Mononuclear cell (primary cell): ENCODE measurements around the gene PLEK. TPM values are rescaled to one million over a fixed set of nuclear protein-coding genes. Genes with fewer than 3 reads are reported as not detected.
"Not testable (repeated sequence)": the region's sequence is repeated elsewhere in the genome, so short reads cannot be mapped to it uniquely, and the experiment has no call there.

ENCODE experiments used
- H3K27me3 ChIP-seq: 2 replicates; pipeline ENCODE4 v1.6.0; 2011; ENCODE audit warnings: low read length, control low read depth; ENCODE audit not compliant: insufficient read depth
- H3K4me1 ChIP-seq: 2 replicates; pipeline ENCODE4 v1.5.1; 2011; ENCODE audit warnings: mild to moderate bottlenecking, low read length, control low read depth; ENCODE audit not compliant: insufficient read depth
- H3K4me3 ChIP-seq: 2 replicates; pipeline ENCODE4 v1.5.1; 2011; ENCODE audit warnings: mild to moderate bottlenecking, low read length, moderate library complexity
- H3K9me3 ChIP-seq: 2 replicates; pipeline ENCODE4 v1.5.1; 2011; ENCODE audit warnings: low read depth, mild to moderate bottlenecking, control low read depth, low read length
- total RNA-seq: library from RNA; depleted of rRNA; stranded (reverse); fragments of >200 nt; gene quantifications from one replicate; pipeline ENCODE4 v1.2.3, GENCODE V29; 2012

The PLEK gene
- total RNA-seq, 1 donor: 474 TPM

DNA sequence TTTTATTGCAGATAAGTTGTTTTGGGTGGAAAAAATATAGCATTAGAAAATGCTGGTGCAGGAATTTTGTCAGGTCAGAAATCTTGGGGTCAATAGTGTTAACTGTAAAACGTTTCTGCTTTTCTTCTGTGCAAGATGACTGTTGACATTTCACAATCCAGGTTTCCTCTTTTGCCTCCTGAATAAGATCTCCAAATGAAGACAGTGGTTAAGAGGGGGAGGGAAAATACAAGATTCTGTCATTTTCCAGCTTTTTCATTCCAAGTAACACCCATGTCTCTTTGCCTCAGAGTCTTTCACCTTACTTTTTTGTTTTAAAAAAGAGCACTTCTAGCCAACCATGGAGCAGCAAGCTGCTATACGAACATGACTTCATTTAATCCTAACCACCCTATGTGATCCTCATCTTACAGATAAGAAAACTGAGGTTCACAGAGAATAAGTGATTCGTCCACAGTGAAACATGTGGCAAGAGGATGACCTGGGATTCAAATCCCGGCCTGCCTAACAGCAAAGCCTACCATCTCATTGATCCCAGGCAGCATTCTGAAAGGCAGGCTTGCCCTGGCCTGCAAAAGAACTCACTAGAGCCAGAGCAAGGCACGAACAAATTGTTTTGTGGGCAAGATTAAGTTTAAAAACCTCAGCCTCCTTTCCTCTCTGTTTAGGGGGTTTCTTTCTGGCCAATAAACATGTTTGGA, 3.0 kb downstream of the PLEK start:
- peak overlapping the region; percentile 77 for H3K4me3 ChIP-seq
- H3K4me1 ChIP-seq: peaks cover 74% of the 10 kb centered on the region
- H3K27me3 ChIP-seq: no peaks in the 10 kb centered on the region
- H3K9me3 ChIP-seq: no peaks in the 10 kb centered on the region

- no peaks in the 10 kb centered on the region for H3K27me3 ChIP-seq
- no peaks in the 10 kb centered on the region for H3K9me3 ChIP-seq
- peak overlapping the region; percentile 77 for H3K4me3 ChIP-seq
- H3K4me1 ChIP-seq: peaks cover 68% of the 10 kb centered on the region
These were observed 3.7 kb downstream of the PLEK start for GRCh38 chr2:68368654-68369336.

- Histone ChIP-seq H3K9me3 (no peaks in the 10 kb centered on the region), H3K27me3 (no peaks in the 10 kb centered on the region), H3K4me1 (peaks cover 63% of the 10 kb centered on the region), H3K4me3 (peak overlapping the region; percentile 77)
These were observed 4.3 kb downstream of the PLEK start for GRCh38 chr2:68369337-68369734.

GRCh38 chr2:68371138-68371537, 6.1 kb downstream of the PLEK start:
- H3K4me1 ChIP-seq: peaks cover 69% of the 10 kb centered on the region
- H3K9me3 ChIP-seq: no peaks in the 10 kb centered on the region
- no peak overlapping the region for H3K4me3 ChIP-seq
- no peaks in the 10 kb centered on the region for H3K27me3 ChIP-seq

- no peak overlapping the region for H3K4me3 ChIP-seq
- H3K27me3 ChIP-seq: no peaks in the 10 kb centered on the region
- no peaks in the 10 kb centered on the region for H3K9me3 ChIP-seq
- H3K4me1 ChIP-seq: peaks cover 72% of the 10 kb centered on the region
These were observed 6.5 kb downstream of the PLEK start for GRCh38 chr2:68371581-68371980.

- H3K27me3 ChIP-seq: no peaks in the 10 kb centered on the region
- no peak overlapping the region for H3K4me3 ChIP-seq
- peaks cover 81% of the 10 kb centered on the region for H3K4me1 ChIP-seq
- H3K9me3 ChIP-seq: no peaks in the 10 kb centered on the region
These were observed 7.4 kb downstream of the PLEK start for GRCh38 chr2:68372485-68372884.

DNA sequence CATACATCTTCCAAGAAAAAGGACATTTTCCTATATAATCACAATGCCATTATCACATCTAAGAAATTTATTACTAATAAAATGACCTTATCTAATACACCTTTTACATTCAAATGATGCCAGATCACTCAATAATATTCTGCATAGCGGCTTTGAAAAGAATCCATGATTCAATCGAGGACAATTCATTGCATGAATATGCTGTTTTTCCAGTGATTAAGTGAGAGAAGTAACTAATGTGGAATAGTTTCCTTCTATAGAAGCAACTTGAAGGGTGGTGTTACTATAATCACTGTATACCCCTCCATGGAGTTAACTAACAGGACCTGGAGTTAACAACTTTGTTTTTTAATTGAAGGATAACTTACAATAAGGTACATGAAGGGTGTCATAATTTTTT, 9.1 kb downstream of the PLEK start:
- peaks cover 80% of the 10 kb centered on the region for H3K4me1 ChIP-seq
- H3K27me3 ChIP-seq: no peaks in the 10 kb centered on the region
- H3K4me3 ChIP-seq: no peak overlapping the region
- no peaks in the 10 kb centered on the region for H3K9me3 ChIP-seq

GRCh38 chr2:68375582-68375981, 10.5 kb downstream of the PLEK start:
- Histone ChIP-seq H3K4me3 (no peak overlapping the region), H3K27me3 (no peaks in the 10 kb centered on the region), H3K4me1 (peaks cover 80% of the 10 kb centered on the region), H3K9me3 (no peaks in the 10 kb centered on the region)

GRCh38 chr2:68377137-68377780, 12.2 kb downstream of the PLEK start:
- Histone ChIP-seq H3K4me3 (no peak overlapping the region), H3K4me1 (peaks cover 80% of the 10 kb centered on the region), H3K9me3 (no peaks in the 10 kb centered on the region), H3K27me3 (no peaks in the 10 kb centered on the region)

- peaks cover 85% of the 10 kb centered on the region for H3K4me1 ChIP-seq
- not testable (repeated sequence) for H3K4me3 ChIP-seq, H3K27me3 ChIP-seq, H3K9me3 ChIP-seq
These were observed 13.7 kb downstream of the PLEK start for GRCh38 chr2:68378779-68379178.

- no peak overlapping the region for H3K4me3 ChIP-seq
- peaks cover 90% of the 10 kb centered on the region for H3K4me1 ChIP-seq
- no peaks in the 10 kb centered on the region for H3K27me3 ChIP-seq
- no peaks in the 10 kb centered on the region for H3K9me3 ChIP-seq
These were observed 14.2 kb downstream of the PLEK start for GRCh38 chr2:68379184-68379708.

GRCh38 chr2:68383778-68384177, 18.7 kb downstream of the PLEK start:
- Histone ChIP-seq H3K4me3 (no peak overlapping the region), H3K4me1 (peaks cover 98% of the 10 kb centered on the region), H3K9me3 (no peaks in the 10 kb centered on the region), H3K27me3 (no peaks in the 10 kb centered on the region)

DNA sequence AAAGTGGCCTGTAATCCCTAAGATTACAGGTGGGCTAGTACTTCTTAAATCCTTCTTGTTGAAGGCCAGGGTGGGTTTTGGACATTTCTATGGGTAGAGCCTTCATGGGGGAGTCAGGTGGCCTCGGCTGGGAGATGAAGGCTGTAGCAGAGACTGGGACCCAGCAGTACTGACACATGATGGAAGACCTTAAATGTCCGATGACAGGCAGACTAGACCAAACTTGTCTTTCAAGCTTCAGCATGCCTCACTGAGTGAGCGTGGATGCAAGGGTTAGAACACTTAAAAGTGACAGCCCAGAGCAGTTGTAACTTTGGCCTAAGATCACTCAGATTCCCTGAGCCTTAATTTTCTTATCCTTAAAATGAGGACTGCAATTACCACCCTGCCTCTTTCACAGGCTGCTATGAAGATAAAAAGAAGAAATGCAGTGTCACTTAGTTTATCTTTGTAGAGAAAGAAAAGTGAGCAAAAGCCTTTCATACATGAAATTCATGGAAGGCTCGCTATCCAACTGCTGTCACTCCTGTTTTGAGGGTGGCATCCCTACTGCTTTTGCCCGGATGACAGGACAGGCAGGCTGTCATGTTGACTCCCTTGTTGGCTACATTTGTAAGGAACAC, 19.5 kb downstream of the PLEK start:
- Histone ChIP-seq H3K4me3 (no peak overlapping the region), H3K9me3 (no peaks in the 10 kb centered on the region), H3K4me1 (peaks cover 98% of the 10 kb centered on the region), H3K27me3 (no peaks in the 10 kb centered on the region)

GRCh38 chr2:68385220-68385906, 20.3 kb downstream of the PLEK start:
- Histone ChIP-seq H3K4me3 (no peak overlapping the region), H3K4me1 (peaks cover 98% of the 10 kb centered on the region), H3K9me3 (no peaks in the 10 kb centered on the region)

More at GRCh38 chr2:68385220-68385906, 20.3 kb downstream of the PLEK start:
- H3K27me3 ChIP-seq: no peaks in the 10 kb centered on the region
